NOMO-1 treated with DMSO at 0.1 percent for 48 hours (cell line): ENCODE results near the gene SERP1.

Source experiments
- DNase-seq: peaks from one replicate; lab custom pipeline; 2025; ENCODE audit not compliant: unreplicated experiment; lab: John Stamatoyannopoulos, UW

Gene SERP1

GRCh38 chr3:150546226-150547044 lies at the start of gene SERP1, which contains the start of gene EIF2A:
Gene SERP1, minus strand, starts transcription at chr3:150546496. Its CDS starts 361 bp downstream, at chr3:150546135.
Gene EIF2A, plus strand, starts transcription at chr3:150546787. Its CDS starts 16 bp downstream, at chr3:150546803.
- peak; percentile 100 for DNase-seq

DNA sequence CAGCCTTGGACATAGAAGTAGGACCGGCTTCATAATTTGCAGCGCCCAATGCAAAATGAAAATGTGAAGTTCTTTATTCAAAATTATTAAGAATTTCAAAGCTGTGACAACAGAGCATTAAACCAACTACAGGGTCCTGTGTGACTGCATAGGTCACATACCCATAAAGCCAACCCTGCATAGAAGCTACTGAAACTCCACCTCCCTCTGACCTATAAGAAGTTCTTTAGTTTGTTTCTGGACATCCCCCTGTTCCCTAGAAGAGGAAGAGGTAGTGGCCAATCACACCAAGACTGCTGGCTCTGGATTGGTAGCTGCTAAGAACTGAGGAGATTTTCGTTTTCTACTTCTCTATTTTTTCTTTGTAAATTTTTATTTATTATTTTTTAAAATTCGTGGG lies 47.9 kb upstream of the SERP1 start:
- no peak for DNase-seq

- DNase-seq, result no peak
Measured at GRCh38 chr3:150589759-150590158, 43.5 kb upstream of the SERP1 start.

DNA sequence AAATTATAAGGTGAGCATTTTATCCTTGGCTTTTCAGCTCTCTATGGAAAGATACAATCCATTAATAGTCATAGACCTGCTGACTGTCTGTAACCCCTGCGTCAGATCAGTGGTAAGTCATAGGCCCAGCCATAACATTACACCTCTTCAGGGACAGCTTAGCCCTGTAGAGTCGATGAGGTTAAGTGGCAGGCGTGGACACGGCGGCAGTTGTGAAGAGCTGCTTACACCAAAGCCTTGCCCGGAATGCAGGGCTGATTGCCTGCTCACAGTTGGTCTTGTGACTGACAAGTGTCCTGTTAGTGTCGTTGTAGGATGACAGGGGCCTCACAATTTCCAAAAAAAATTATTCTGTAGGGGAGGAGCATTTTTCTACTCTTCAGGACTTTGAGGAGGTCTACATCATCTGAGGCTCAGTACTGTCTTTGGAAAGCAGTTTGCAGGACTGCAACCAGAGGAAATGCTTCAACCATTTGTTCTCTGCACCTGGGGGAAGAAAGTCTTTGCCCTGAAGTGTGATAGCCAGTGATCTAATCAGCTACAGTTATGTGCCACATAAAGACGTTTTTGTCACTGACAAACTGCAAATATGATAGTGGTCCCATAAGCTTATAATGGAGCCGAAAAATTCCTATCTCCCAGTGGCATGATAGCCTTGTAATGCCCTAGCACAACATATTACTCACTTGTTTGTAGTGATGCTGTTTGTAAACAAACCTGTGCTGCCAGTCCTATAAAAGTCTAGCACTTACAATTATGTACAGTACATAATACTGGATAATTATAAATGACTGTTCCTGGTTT lies 41.9 kb upstream of the SERP1 start:
- no peak for DNase-seq

GRCh38 chr3:150583028-150583427 lies 36.7 kb upstream of the SERP1 start:
- DNase-seq, result no peak

DNA sequence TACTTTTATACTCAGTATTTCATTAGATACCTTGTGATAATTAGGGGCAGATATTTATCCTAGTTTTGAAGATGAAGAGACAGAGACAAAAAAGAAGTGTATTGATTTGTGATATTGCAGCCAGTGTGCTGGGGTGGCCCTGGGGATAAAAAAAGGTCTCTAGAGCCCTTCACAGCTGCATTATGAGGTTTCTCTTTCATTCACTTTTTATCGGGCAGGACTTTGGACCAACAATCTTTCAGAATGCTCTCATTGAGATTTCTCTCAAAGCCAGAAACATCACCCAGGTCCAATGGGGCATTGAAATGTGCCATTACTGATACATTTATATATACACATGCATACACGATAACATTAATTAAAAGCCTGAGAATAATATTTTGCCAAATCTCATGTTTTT lies 36.3 kb upstream of the SERP1 start:
- no peak for DNase-seq

- no peak for DNase-seq
Measured at GRCh38 chr3:150581174-150581573, 34.9 kb upstream of the SERP1 start.

DNA sequence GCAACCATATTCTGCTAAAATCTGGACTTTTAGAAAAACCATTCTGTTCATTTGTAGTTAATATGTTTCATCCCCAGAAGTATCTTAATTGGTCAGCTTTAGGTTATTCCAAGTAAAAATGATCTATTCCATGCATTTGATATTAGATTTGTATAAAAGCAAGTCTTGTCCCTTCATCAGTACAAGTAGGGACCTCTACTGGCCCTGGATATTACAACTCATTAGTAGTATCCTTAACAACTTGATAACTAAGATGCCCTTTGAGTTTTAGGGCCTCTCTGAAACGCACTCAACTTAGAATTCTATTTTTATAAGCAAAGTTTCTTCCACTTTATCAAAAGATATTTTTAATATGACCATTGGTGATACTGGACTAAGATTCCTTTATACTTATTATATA lies 31.6 kb upstream of the SERP1 start:
- DNase-seq, result no peak

GRCh38 chr3:150567328-150567727 lies 21.0 kb upstream of the SERP1 start:
- DNase-seq, result no peak

- no peak for DNase-seq
Measured at GRCh38 chr3:150564243-150564642, 17.9 kb upstream of the SERP1 start.

DNA sequence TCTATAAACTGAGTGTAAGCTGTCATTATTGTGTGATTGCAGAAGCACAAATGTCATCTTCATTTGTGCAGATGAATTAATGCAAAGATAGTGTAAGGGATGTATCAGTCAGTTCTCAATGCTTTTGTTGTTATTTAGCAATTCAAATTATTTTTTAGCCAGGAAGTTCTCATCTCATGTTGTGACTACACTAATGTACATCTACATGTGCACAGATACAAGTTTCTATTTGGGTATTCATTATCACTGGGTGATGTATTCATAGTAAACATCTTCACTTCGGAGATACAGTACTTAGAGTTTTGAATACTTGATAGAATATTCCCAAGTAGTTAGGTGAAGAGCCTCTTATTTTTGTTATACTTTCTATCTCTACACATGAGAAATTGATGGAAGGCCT lies 11.4 kb upstream of the SERP1 start:
- DNase-seq, result no peak

- no peak for DNase-seq
Measured at GRCh38 chr3:150556792-150557191, 10.5 kb upstream of the SERP1 start.

DNA sequence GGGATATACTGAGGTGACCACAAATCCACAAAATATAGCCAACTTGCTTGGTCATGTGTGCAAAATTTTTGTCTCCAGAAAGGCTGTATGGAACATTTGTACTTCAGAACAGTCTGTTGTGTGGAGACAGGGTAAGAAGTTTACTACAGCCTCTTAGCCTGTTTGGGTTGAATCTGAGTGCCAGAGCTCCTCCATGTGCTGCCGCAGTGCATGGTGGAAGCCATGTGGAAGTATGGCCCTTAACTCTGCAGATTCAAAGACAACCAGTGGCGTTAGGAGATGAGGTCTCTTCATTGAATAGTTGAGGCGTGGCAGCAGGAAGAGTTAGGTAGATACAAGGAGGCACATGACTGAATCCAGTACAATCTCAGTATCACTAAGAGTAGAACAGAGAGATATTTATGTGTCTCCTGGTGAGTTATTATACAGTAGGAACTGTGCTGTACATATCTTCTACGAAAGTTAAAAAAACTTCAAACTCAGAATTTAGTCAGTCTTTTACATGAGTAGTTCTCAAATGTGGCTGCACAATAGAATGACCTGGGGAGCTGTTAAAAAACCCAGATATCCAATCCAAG lies 9.7 kb upstream of the SERP1 start:
- no peak for DNase-seq

- peak; percentile 42 for DNase-seq
Measured at GRCh38 chr3:150547045-150547741, 897 bp upstream of the SERP1 start.

DNA sequence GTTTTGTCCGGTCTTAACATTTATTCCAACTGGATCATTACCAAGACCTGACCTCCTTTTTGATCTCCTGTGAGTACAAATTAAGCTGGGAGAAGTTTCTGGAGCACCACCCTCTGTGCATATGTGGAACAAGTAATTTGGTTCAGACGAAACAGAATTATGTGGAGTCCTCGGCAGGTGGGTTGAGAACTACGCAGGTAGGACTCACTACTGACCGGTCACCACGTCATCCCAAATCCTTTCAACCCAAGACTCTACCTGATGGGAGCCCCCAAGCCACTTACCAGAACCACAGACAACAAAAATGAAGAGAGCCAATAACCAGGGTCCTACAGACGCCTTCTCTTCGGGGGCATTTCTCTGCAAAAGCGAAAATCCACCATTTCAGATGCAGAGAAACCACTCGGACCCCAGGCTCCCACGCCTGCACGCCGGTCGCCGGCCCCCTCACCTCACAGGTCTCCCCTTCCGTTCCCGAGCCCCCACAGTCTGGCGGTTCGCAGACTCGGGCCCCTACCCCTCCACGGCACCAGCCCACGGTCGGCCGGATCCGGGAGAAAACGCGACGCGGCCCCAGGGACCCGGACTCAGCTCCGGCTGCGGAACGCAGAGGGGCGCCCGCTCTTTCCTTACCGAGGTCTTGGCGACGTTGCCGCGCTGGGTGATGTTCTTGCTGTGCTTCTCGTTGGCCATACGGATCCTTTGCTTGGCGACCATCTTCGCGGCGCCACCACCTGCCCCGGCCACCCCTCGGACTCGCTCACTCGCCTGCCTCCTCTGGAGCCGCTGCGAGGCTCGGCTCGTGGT lies 674 bp downstream of the SERP1 start:
- peak; percentile 37 for DNase-seq

DNA sequence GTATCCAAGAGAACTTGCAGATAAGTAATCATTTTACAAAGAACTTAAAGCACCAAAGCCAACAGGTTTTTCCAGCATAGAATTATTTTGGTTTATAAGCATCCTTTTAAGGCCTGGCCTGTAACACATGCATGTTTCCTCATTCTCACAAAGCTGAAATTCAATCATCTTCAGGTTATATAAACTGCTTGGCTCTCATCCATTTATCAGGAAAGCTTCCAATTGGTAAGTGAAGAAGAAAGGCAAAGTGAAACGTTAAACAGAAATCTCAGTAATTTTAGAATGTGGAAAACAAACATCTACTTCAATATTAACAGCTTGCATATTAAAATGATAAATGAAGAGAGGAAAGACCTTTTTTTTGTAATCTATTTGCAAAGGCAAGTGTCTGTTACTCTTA lies 1.6 kb downstream of the SERP1 start:
- no peak for DNase-seq

DNA sequence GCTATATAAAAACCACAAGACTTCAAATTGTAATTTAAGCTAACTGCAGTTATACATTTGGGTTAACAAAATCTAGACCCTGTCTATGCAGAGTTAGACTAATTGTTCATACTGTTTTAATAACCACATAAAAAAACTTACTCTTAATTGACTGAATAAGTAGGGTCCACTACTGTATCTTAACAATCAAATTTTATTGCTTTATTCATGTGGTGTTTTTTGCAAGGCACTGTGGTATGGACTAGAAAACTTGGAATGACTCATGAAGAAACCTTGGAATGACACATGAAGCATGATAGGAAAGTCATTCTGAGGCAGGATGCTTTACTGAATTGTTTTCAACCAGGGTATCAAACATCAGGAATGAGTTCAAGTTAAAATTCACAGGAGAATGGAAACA lies 2.3 kb downstream of the SERP1 start:
- no peak for DNase-seq

DNA sequence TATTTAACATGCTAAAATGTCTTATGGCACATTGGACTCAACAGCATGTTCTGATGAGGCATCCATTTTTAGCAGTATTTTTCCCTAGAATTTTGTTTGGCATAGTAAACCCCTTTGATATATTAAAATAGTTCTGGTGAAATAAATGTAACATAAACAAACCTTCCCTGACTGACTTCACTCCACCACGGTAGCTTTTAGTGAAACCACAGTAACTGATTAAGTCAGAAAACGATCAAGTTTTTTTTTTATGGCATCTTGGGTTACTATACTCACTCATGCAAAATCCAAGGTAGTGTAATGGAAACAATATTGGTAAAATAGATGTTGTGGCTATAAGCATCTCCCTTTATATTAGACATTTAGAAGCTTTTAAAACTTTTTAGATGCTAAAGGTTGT lies 2.8 kb downstream of the SERP1 start:
- no peak for DNase-seq

DNA sequence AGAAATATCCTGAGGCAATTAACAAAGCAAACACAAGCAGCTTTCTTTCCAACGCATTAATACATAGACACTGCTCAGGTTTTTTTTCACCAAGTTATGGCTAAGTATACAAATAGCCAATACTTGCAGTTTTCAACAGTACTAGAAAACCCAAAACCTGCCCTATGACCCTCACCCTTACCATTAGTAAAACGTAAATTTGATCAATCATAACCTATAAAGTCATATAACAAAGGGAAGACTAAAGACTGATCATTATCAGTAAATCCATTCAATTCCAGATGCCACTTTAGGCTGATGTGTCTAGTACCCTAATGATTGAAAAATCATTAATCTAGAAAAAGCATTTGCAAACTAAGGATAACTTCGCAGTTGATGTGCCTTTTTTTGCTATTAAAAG lies 3.2 kb downstream of the SERP1 start:
- no peak for DNase-seq

DNA sequence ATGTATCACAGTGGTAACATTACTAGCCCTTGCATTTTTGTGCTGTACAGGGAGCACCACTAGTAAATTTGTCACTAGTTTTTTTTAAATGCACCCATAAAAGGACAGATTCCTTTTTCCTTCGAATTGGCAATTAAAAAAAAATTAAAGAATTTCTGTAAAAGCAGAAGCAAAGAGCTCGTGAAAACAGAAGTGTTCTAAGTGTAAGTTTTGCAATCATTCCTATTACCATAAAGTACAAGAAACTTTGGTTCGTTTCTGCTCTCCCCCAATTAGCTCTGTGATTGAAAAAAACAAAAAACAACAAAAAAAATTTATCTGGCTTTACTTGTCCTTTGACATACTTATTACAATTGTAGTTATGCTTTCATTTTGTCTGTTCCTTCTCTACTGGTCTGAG lies 5.3 kb downstream of the SERP1 start:
- peak; percentile 88 for DNase-seq
